HepG2 (cell line): ENCODE measurements around the gene BBLN.

ENCODE experiments used
- ELF4 ChIP-seq: sonication (generic); formaldehyde crosslinking; IDR thresholded peaks from 2 replicates; pipeline ENCODE4 v1.5.0; 2020; ENCODE audit warnings: missing genetic modification reagents, mild to moderate bottlenecking, moderate library complexity, borderline replicate concordance
- MIXL1 ChIP-seq: IDR thresholded peaks from 2 replicates; pipeline ENCODE4 v1.6.1; 2016
- POLR2AphosphoS5 ChIP-seq: IDR thresholded peaks from 2 replicates; pipeline ENCODE4 v1.6.1; 2012; ENCODE audit warnings: low read depth, low read length
- ZNF446 ChIP-seq: sonication (generic); formaldehyde crosslinking; IDR thresholded peaks from 2 replicates; pipeline ENCODE4 v1.5.0; 2020; ENCODE audit warnings: mild to moderate bottlenecking, missing genetic modification reagents
- TF ChIP-seq, protein P1 (sequence below): sonication (generic); formaldehyde crosslinking; IDR thresholded peaks from 2 replicates; pipeline ENCODE4 v1.8.0; 2022; ENCODE audit warnings: missing genetic modification reagents, mild to moderate bottlenecking, borderline replicate concordance

DNA sequence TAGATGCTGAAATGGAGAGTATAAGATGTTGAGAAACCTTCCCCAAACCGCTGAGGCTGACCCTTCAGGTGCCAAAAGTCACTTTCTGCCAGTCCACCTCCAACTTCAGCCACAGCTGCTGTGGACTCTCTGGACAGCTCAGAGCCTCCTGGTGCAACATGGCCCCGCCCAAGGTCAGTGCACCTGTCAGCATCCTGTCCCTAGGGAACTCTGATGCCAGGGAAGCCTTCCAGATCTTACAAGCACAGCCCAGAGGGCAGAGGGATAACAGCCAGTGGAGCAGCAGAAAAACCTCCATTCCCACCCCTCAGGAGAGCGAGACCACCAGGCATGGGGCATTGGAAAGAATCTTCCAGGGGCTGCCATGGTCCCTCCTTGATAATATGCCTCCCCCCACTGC lies 22.1 kb upstream of the BBLN start:
- TF ChIP-seq ZNF446 (CRISPR knock-in tag) (no peak), POLR2AphosphoS5 (no peak), ELF4 (CRISPR knock-in tag) (no peak), MIXL1 (no peak)
- TF ChIP-seq, protein P1, sequence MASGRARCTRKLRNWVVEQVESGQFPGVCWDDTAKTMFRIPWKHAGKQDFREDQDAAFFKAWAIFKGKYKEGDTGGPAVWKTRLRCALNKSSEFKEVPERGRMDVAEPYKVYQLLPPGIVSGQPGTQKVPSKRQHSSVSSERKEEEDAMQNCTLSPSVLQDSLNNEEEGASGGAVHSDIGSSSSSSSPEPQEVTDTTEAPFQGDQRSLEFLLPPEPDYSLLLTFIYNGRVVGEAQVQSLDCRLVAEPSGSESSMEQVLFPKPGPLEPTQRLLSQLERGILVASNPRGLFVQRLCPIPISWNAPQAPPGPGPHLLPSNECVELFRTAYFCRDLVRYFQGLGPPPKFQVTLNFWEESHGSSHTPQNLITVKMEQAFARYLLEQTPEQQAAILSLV (CRISPR knock-in tag), result no peak
